ENCODE results near the gene GFER. TPM values are rescaled to one million over a fixed set of nuclear protein-coding genes. Genes with fewer than 3 reads are reported as not detected.

Gene GFER
- total and polyA plus RNA-seq, 2 of the 8 experiments (the other 6 are each of a cell fraction or from before 2014, with no cell fraction given): 17.7 to 37.9 TPM

GRCh38 chr16:2008009-2008526, 24.1 kb downstream of the GFER start:
- TF ChIP-seq SP1 (IDR thresholded peaks at IDR 0.05; ENCODE audit: low read depth, low read length) (no peak), NRF1 (IDR thresholded peaks at IDR 0.05; ENCODE audit: low read depth, low read length) (no peak), SIRT6 (IDR thresholded peaks at IDR 0.05; ENCODE audit: low read length) (no peak), SP4 (IDR thresholded peaks at IDR 0.05; ENCODE audit: low read length) (no peak), CTBP2 (IDR thresholded peaks at IDR 0.05; ENCODE audit: borderline replicate concordance, insufficient read depth, insufficient read length, low read length) (no peak), SIN3A (conservative IDR thresholded peaks at IDR 0.05 in 1 of 2, IDR thresholded peaks at IDR 0.05 in 1 of 2; ENCODE audit: low read depth in 1 of 2, low read length in 2 of 2) (no peak)
- no peak overlapping the region for H2BK12ac ChIP-seq (ENCODE audit: low read depth, low read length)
- no peak overlapping the region for H2AFZ ChIP-seq (ENCODE audit: low read length)
- no peak overlapping the region for H3K18ac ChIP-seq (ENCODE audit: extremely low read depth, low read length)
- H3K4me2 ChIP-seq (ENCODE audit: insufficient read depth in 1 of 2, low read depth in 2 of 2, low read length in 2 of 2): peak overlapping the region; percentile 89 to 92; a peak in 3 of 4 replicates
- H2BK15ac ChIP-seq (ENCODE audit: low read length): no peak overlapping the region
- 90% methylated on average over 15 of the region's 15 CpGs; no CpG with 5 or more reads in 1 of the 2 experiments for WGBS, 2 experiments (ENCODE audit: extremely low coverage in 1 of 2, insufficient coverage in 1 of 2, insufficient read length in 1 of 2, insufficient replicate concordance in 2 of 2, low coverage in 1 of 2, low lambda C conversion rate in 2 of 2, missing lambda C conversion rate in 1 of 2)
- H3K9ac ChIP-seq (replicated peaks in 1 of 4; ENCODE audit: extremely low read depth in 1 of 4, low read depth in 3 of 4, low read length in 3 of 4): no peak overlapping the region
- no peak overlapping the region for H3K14ac ChIP-seq (ENCODE audit: insufficient read length)
- H3K36me3 ChIP-seq (ENCODE audit: control insufficient read depth in 2 of 4, insufficient read depth in 4 of 4, low read length in 3 of 4): peaks cover 0 to 4% (median under 1%) of the 10 kb centered on the region in 4 experiments; a peak in 2 of 8 replicates
- H4K5ac ChIP-seq (ENCODE audit: insufficient read length, low read depth, low read length): no peak overlapping the region
- no peak overlapping the region for H3K4ac ChIP-seq (replicated peaks; ENCODE audit: insufficient read length, low read depth, low read length)
- H3K79me2 ChIP-seq (ENCODE audit: control insufficient read depth in 1 of 2, insufficient read depth in 2 of 2, low read length in 2 of 2): peaks cover 22 to 50% of the 10 kb centered on the region in 2 experiments; a peak in 3 of 4 replicates
- H2AK5ac ChIP-seq (ENCODE audit: low read depth, low read length): no peak overlapping the region
- no peak overlapping the region for H3K27ac ChIP-seq (ENCODE audit: low read depth, low read length)
- no peak overlapping the region for H2BK20ac ChIP-seq (ENCODE audit: low read length)
- no peak overlapping the region for H2BK120ac ChIP-seq (replicated peaks; ENCODE audit: low read depth, low read length)
- H4K20me1 ChIP-seq (replicated peaks in 1 of 2; ENCODE audit: control insufficient read depth in 1 of 2, insufficient read depth in 2 of 2, low read length in 2 of 2): peaks cover 23 to 51% of the 10 kb centered on the region in 2 experiments
- no peak overlapping the region for H4K91ac ChIP-seq (replicated peaks; ENCODE audit: insufficient read length, low read length)
- H3K4me1 ChIP-seq (replicated peaks in 1 of 4; ENCODE audit: control insufficient read depth in 3 of 4, insufficient read depth in 4 of 4, low read length in 3 of 4): peaks cover 3 to 38% (median 22%) of the 10 kb centered on the region in 4 experiments
- H3K9me3 ChIP-seq (ENCODE audit: insufficient read depth in 2 of 2, low read depth in 1 of 2, low read length in 1 of 2): no peaks in the 10 kb centered on the region
- ChIA-PET CTCF (ENCODE audit: partially characterized antibody) (interaction anchor here (0.8 to 2.8 kb wide), 10 partner anchors 9 to 139 kb away, joined by 3 to 7 read pairs (median 6); partner anchors contain the start of genes NHERF2 and NPW), POLR2A (ENCODE audit: partially characterized antibody) (interaction anchor here (0.6 to 2.8 kb wide), 14 partner anchors 9 to 232 kb away, joined by 3 to 17 read pairs (median 4); partner anchors contain the start of genes NPW, RPS2, TBL3 and TRAF7)
- H3K23ac ChIP-seq (ENCODE audit: insufficient read length): no peak overlapping the region
- H3K56ac ChIP-seq (replicated peaks; ENCODE audit: insufficient read length, low read depth, low read length): no peak overlapping the region
- no peak for FAIRE-seq
- peaks cover 9% of the 10 kb centered on the region; the same call in 1 of the 2 replicates for H3K79me1 ChIP-seq (ENCODE audit: low read depth, low read length)
- DNase-seq (ENCODE audit: low read depth in 1 of 2, low spot score in 2 of 2): no peak
- peaks cover 12% of the 10 kb centered on the region; the same call in 1 of the 2 replicates for H3K23me2 ChIP-seq (ENCODE audit: low read depth, low read length)
- no peak overlapping the region for H2BK5ac ChIP-seq (ENCODE audit: low read depth, low read length)
- H3K4me3 ChIP-seq (ENCODE audit: extremely low read depth in 1 of 4, insufficient read depth in 2 of 4, low read depth in 3 of 4, low read length in 4 of 4): peak overlapping the region in 3 of 4 experiments; percentile 80 to 95 (median 86); a peak in 5 of 8 replicates
- no peaks in the 10 kb centered on the region for H3K27me3 ChIP-seq (replicated peaks in 1 of 4; ENCODE audit: control insufficient read depth in 3 of 4, extremely low read depth in 1 of 4, insufficient read depth in 3 of 4, low read length in 3 of 4)
- H4K8ac ChIP-seq (ENCODE audit: extremely low read depth, insufficient read depth, low read length): no peak overlapping the region
